Nephron (organoid): ENCODE data around the gene TRAPPC5.

Experiments
- H3K27ac Mint-ChIP-seq, 3 experiments: 2 replicates each; pipeline ENCODE4 v1.8.0; 2020; ENCODE audit warnings: mixed read lengths in 3 of 3, mild to moderate bottlenecking in 2 of 3, moderate library complexity in 1 of 3
- H3K27me3 Mint-ChIP-seq: 2 replicates; pipeline ENCODE4 v1.8.0; 2021; ENCODE audit warnings: low read depth, mild to moderate bottlenecking, moderate library complexity, mixed read lengths
- H3K36me3 Mint-ChIP-seq: 2 replicates; pipeline ENCODE4 v1.8.0; 2020; ENCODE audit warnings: low read depth, mixed read lengths
- H3K4me1 Mint-ChIP-seq: 2 replicates; pipeline ENCODE4 v1.8.0; 2020; ENCODE audit warnings: mixed read lengths
- H3K4me3 Mint-ChIP-seq, 3 experiments: 2 replicates each; pipeline ENCODE4 v1.8.0; 2020; ENCODE audit warnings: mild to moderate bottlenecking in 3 of 3, mixed read lengths in 3 of 3, moderate library complexity in 2 of 3
- H3K9me3 Mint-ChIP-seq: 2 replicates; pipeline ENCODE4 v1.8.0; 2020; ENCODE audit warnings: mixed read lengths
- CTCF ChIP-seq, 3 experiments: fragments of 200-600 bp; sonication (generic); IDR thresholded peaks; one replicate each; pipeline ENCODE4 v1.5.0; 2021; ENCODE audit warnings: antibody characterized with exemption in 3 of 3; ENCODE audit not compliant: unreplicated experiment in 3 of 3

Gene TRAPPC5

GRCh38 chr19:7734220-7735203, 53.9 kb downstream of the TRAPPC5 start:
- Mint-ChIP-seq H3K27ac (no peak overlapping the region), H3K4me3 (no peak overlapping the region), H3K4me1 (no peaks in the 10 kb centered on the region), H3K27me3 (peaks cover 84% of the 10 kb centered on the region), H3K36me3 (no peaks in the 10 kb centered on the region), H3K9me3 (no peaks in the 10 kb centered on the region)
- no peak for TF ChIP-seq CTCF (IDR thresholded peaks at IDR 0.05; ENCODE audit: unreplicated experiment in 3 of 3)

DNA sequence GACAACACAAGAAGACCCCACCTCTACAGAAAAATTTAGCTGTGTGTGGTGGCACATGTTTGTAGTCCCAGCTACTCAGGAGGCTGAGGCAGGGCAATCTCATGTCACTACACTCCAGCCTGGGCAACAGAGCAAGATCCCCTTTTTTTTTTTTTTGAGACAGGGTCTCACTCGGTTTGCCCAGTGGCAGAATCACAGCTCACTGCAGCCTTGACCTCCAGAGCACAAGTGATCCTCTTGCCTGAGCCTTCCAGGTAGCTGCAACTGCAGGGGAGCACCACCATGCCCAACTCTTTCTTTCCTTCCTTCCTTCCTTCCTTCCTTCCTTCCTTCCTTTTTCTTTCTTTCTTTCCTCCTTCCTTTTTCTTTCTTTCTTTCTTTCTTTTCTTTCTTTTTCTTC, 55.5 kb downstream of the TRAPPC5 start:
- TF ChIP-seq CTCF (IDR thresholded peaks at IDR 0.05; ENCODE audit: unreplicated experiment in 3 of 3), result no peak
- no peaks in the 10 kb centered on the region for H3K9me3 Mint-ChIP-seq
- peaks cover 90% of the 10 kb centered on the region for H3K27me3 Mint-ChIP-seq
- no peaks in the 10 kb centered on the region for H3K4me1 Mint-ChIP-seq
- H3K36me3 Mint-ChIP-seq, result no peaks in the 10 kb centered on the region
- H3K27ac Mint-ChIP-seq, result no peak overlapping the region
- H3K4me3 Mint-ChIP-seq, result no peak overlapping the region

DNA sequence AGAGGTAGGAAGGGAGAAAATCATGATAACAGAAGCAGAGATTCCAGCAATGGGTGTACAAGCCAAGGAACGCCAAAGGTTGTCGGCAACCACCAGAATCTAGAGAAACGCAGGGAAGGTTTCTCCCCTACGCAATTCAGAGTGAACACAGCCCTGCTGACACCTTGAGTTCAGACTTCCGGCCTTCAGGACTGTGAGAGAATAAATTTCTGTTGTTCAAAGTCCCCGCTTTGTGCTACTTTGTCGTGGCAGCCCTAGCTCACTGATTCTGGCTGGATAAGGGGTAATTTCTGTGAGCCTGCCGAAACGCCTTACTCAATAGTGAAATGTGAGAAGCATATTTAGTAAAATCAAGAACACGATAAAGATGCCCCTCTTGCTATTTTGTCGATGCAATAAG, 56.6 kb downstream of the TRAPPC5 start:
- Mint-ChIP-seq H3K27me3 (peaks cover 89% of the 10 kb centered on the region), H3K4me3 (no peak overlapping the region), H3K27ac (no peak overlapping the region), H3K9me3 (no peaks in the 10 kb centered on the region), H3K4me1 (no peaks in the 10 kb centered on the region), H3K36me3 (no peaks in the 10 kb centered on the region)
- TF ChIP-seq CTCF (IDR thresholded peaks at IDR 0.05; ENCODE audit: unreplicated experiment in 3 of 3), result no peak
